IgD-negative memory B cell (primary cell): ENCODE measurements around the gene CCHCR1. TPM values are rescaled to one million over a fixed set of nuclear protein-coding genes. Genes with fewer than 3 reads are reported as not detected.
"Not testable (repeated sequence)": the region's sequence is repeated elsewhere in the genome, so short reads cannot be mapped to it uniquely, and the experiment has no call there.

Experiments used
- H3K27ac Mint-ChIP-seq, 3 donors: one replicate each; pipeline ENCODE4 v1.8.0; 2020 to 2022; ENCODE audit warnings: mild to moderate bottlenecking in 3 of 3, mixed read lengths in 3 of 3, moderate library complexity in 1 of 3
- H3K27me3 Mint-ChIP-seq: one replicate; pipeline ENCODE4 v1.8.0; 2021; ENCODE audit warnings: mixed read lengths
- H3K36me3 Mint-ChIP-seq: one replicate; pipeline ENCODE4 v1.8.0; 2020; ENCODE audit warnings: mild to moderate bottlenecking, mixed read lengths
- H3K4me1 Mint-ChIP-seq, 3 donors: one replicate each; pipeline ENCODE4 v1.8.0; 2020 to 2022; ENCODE audit warnings: mixed read lengths in 3 of 3, mild to moderate bottlenecking in 1 of 3
- H3K4me3 Mint-ChIP-seq, 4 donors: one replicate each; pipeline ENCODE4 v1.8.0; 2020 to 2022; ENCODE audit warnings: mild to moderate bottlenecking in 4 of 4, mixed read lengths in 4 of 4, moderate library complexity in 3 of 4
- H3K9me3 Mint-ChIP-seq, 3 donors: one replicate each; pipeline ENCODE4 v1.8.0; 2020 to 2021; ENCODE audit warnings: mixed read lengths in 3 of 3, mild to moderate bottlenecking in 1 of 3
- polyA plus RNA-seq: library from polyadenylated mRNA; unstranded; fragments of 300-500 nt; fragmentation: Illumina TruSeq; gene quantifications from one replicate; pipeline ENCODE4 v1.2.3, GENCODE V29; 2021

Gene CCHCR1, protein sequence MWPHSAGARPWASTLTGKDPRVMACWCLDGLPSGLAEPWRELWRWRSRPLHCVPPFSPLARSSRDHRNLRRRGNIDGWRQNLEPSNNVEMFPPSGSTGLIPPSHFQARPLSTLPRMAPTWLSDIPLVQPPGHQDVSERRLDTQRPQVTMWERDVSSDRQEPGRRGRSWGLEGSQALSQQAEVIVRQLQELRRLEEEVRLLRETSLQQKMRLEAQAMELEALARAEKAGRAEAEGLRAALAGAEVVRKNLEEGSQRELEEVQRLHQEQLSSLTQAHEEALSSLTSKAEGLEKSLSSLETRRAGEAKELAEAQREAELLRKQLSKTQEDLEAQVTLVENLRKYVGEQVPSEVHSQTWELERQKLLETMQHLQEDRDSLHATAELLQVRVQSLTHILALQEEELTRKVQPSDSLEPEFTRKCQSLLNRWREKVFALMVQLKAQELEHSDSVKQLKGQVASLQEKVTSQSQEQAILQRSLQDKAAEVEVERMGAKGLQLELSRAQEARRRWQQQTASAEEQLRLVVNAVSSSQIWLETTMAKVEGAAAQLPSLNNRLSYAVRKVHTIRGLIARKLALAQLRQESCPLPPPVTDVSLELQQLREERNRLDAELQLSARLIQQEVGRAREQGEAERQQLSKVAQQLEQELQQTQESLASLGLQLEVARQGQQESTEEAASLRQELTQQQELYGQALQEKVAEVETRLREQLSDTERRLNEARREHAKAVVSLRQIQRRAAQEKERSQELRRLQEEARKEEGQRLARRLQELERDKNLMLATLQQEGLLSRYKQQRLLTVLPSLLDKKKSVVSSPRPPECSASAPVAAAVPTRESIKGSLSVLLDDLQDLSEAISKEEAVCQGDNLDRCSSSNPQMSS
- polyA plus RNA-seq: 9.4 TPM

DNA sequence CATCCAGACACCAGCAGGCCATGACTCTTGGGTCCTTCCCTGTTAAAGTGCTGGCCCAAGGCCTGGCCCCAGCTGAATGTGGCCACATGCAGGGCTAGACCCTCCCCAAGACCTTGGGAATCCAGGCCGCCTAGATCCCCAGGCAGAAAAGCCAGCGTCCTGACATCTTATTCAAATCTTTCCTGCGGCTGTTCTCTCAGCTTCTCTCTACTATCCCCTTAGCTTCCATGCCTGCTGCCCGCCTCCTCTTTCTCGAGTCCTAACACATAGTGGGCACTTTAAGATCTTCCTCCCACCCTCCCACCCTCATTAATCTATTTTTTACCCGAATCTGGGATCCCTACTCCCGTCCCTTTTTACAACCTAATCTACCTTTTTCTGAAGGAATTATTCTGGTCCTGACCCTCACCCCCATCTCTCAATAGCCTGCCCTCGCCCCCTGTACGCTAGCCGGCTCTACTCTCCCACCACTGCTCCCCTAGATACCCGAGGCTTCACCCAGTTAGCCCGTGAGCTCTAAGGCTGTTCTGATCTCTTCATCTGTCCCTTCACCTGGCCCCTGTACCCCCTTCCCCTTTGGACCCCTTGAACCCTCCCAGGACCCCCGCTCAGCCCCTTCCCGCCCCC, at the start of gene CCHCR1:
Gene CCHCR1 (minus strand): TSS at position 290 of the 627 bp plus-strand sequence. CDS start 202 bp downstream, at position 88.
- Mint-ChIP-seq H3K27ac (peak within 1 kb of the TSS; percentile 36 to 98 (median 94)), H3K9me3 (no peaks in the 10 kb centered on the region), H3K4me3 (peak within 1 kb of the TSS; percentile 81 to 97 (median 93)), H3K36me3 (peaks cover 2% of the 10 kb centered on the region), H3K27me3 (no peaks in the 10 kb centered on the region), H3K4me1 (peaks cover 9 to 23% (median 11%) of the 10 kb centered on the region in 3 donors)

DNA sequence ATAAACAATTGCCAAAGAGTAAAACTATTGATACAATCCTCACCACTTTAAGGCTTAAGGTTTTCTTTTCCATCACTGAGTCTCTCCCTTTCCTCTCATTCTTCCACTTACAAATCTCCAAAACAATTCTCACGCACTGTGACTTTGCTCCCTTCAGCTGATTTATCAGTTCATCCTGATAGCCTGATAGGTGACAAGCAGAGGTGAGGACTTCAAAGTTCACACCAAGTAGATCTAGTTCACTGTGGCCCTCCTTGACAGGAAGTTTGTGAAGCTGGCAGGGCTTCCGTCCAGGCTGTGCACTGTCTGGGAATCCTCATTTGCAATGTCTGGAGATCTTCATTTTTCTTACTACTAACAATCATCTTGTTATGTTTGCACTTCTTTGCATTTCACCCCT, 48.0 kb upstream of the CCHCR1 start:
- H3K4me1 Mint-ChIP-seq: peaks cover 11 to 38% (median 24%) of the 10 kb centered on the region in 3 donors

DNA sequence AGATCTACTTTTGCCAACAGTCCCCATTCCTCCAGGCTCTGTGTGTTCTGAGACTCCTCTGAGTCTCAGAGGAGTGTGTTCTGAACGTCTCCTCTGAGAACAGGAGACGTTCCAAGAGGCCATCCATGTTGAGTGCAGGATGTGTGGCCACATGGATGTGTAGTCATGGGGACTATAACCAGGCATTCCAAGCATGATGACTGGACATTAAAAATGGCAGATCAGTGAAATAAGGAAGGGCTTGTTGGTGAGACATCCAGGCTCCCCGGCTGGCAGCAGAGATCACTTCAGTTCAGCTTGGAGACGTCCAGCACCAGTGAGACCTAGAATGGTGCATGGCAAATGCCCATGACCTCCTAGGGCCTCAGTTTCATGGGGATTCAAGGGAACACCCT, 47.1 kb upstream of the CCHCR1 start:
- H3K4me1 Mint-ChIP-seq: peaks cover 11 to 38% (median 24%) of the 10 kb centered on the region in 3 donors
- peak overlapping the region; percentile 94 to 100 (median 99) for H3K27ac Mint-ChIP-seq
- H3K9me3 Mint-ChIP-seq: no peaks in the 10 kb centered on the region
- peak overlapping the region in 3 of 4 donors; percentile 92 to 98 (median 98) for H3K4me3 Mint-ChIP-seq
- no peaks in the 10 kb centered on the region for H3K27me3 Mint-ChIP-seq
- H3K36me3 Mint-ChIP-seq: peaks cover 8% of the 10 kb centered on the region

More for the DNA sequence above, 48.0 kb upstream of the CCHCR1 start:
- H3K4me3 Mint-ChIP-seq: peak overlapping the region in 3 of 4 donors; percentile 3 to 78 (median 69)
- H3K27me3 Mint-ChIP-seq: peaks cover 1% of the 10 kb centered on the region
- peaks cover 8% of the 10 kb centered on the region for H3K36me3 Mint-ChIP-seq
- H3K27ac Mint-ChIP-seq: peak overlapping the region in 2 of 3 donors; percentile 18 to 94
- no peaks in the 10 kb centered on the region for H3K9me3 Mint-ChIP-seq

DNA sequence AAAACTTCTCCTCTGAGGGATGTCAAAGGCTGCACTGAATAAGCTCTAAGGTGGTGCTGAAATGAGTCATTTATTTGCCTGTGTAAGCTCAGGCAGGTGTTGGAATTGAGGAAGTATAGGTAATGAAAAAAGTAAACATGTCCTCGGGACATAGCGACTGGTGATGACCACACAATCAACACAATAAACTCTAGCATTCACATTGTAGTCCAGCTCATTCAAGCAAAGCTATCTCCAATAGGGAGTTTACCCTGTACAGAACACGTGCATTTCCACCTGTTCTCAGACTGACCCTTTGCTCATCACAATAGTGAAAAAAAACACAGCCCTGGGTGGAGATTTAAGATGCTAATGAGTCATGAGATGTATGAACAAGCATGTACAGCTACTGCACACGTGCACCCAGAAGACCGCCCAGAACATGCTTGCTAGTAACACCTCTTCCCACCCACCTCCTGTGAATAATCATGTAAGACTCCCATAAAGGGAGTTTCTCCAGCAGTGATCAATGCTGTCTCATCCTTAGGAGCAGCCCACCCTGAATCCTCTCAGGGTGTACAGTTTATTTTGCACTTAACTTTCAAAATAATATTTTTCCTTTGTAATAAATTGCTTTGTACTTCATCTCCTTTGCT, 45.9 kb upstream of the CCHCR1 start:
- H3K9me3 Mint-ChIP-seq: no peaks in the 10 kb centered on the region
- no peaks in the 10 kb centered on the region for H3K27me3 Mint-ChIP-seq
- H3K4me1 Mint-ChIP-seq: peaks cover 11 to 38% (median 31%) of the 10 kb centered on the region in 3 donors
- peak overlapping the region; percentile 94 to 100 (median 99) for H3K27ac Mint-ChIP-seq
- H3K36me3 Mint-ChIP-seq: peaks cover 11% of the 10 kb centered on the region
- H3K4me3 Mint-ChIP-seq: peak overlapping the region; percentile 84 to 98 (median 95)

DNA sequence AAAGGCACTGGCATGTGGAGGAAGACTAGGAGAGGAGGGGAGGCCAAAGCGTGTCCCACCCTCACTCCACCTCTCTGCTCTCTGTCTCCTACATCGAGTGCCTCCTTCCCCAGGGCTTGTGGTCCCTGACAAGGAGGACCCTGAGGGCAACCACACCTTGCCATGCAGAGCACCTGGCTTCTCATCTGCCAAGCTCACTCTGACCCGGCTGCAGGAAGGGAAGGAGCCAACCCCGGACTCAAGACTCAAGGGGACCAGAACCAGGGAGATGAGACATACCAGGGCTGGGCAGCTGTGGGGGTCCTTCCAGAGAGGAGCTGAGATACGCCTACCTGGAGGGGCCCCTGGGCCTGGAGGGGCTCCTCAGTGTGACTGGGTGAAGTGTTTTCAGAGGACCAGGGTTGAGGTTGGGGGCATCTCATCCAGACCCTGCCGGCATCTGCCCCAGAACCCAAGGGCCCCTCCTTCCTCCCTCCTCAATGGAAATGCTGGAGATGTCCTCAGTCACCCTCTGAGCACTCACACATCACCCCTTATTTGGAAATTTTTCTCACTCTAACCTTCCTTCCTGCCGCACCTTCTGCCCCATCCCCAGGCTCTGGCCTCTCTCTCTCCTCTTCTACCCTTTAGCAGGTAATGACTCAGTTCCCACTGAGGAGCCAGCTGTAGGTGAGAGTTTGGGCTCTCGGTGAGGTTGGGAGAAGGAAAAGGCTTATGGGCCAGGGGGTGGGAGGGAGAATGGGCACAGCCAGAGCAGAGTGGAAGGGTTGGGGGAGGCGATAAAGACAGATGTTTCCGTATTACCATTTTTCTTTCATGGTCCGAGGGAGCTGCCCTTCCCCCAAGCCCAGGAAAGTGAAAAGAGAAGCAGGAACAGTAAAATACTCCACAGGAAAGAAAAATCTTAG, 44.9 kb upstream of the CCHCR1 start:
- H3K4me1 Mint-ChIP-seq: peaks cover 16 to 38% (median 31%) of the 10 kb centered on the region in 3 donors
- no peaks in the 10 kb centered on the region for H3K27me3 Mint-ChIP-seq
- peak overlapping the region; percentile 10 to 99 (median 94) for H3K27ac Mint-ChIP-seq
- no peaks in the 10 kb centered on the region for H3K9me3 Mint-ChIP-seq
- H3K36me3 Mint-ChIP-seq: peaks cover 7% of the 10 kb centered on the region
- peak overlapping the region; percentile 84 to 98 (median 90) for H3K4me3 Mint-ChIP-seq

DNA sequence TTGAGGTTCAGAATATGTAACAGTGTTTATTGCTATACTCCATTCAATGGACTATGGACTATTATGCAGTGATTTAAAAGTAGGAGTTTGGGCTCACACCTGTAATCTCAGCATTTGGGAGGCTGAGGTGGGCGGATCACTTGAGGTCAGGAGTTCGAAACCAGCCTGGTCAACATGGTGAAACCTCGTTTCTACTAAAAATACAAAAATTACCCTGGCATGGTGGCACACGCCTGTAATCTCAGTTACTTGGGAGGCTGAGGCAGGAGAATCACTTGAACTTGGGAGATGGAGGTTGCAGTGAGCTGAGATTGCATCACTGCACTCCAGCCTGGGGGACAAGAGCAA, 41.5 kb upstream of the CCHCR1 start:
- peaks cover 21 to 45% (median 37%) of the 10 kb centered on the region in 3 donors for H3K4me1 Mint-ChIP-seq
- H3K27me3 Mint-ChIP-seq, H3K9me3 Mint-ChIP-seq, H3K36me3 Mint-ChIP-seq: not testable (repeated sequence)
- peak overlapping the region; percentile 39 to 100 (median 100) for H3K27ac Mint-ChIP-seq
- H3K4me3 Mint-ChIP-seq: peak overlapping the region; percentile 95 to 100 (median 96)

DNA sequence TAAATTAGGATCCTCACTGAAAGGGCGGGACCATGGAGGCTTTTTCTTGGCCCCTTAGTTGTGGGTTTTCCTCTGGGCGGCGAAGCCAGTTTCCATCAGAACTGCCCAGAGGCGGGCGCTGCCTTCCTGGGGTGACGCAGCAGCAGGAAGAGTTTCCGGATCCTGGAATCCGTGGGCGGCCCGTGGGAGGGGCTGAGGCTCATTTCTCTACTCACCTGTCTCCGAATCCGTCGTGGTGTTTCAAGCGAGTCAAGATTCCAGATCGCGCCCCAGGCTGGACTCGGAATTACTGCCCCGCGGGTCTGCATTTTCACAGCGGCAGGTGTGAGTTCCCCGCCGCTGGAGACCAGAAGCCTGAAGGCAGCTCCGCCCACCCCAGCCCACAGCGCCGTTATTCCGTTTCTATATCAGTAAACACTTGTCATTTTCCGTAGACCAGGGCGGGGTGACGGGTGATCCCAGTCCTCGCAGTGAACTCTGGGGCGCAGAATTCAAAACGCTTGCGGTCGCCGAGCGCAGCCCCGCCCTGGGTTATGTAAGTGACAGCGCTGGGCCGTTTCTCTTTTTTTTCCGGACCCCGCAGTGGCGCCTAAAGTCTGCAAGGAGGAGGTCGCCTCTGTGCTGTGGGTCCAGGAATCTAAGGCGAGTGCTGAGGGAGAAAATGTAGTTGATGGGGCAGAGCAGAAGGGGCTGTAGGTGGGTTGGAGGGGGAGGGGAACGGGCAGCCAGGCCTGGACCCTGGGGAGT, 40.1 kb upstream of the CCHCR1 start:
- Mint-ChIP-seq H3K9me3 (peaks cover 0 to 1% (median 0%) of the 10 kb centered on the region in 3 donors), H3K27me3 (no peaks in the 10 kb centered on the region), H3K27ac (peak overlapping the region; percentile 100), H3K4me3 (peak overlapping the region; percentile 95 to 100 (median 96)), H3K4me1 (peaks cover 10 to 32% (median 32%) of the 10 kb centered on the region in 3 donors), H3K36me3 (peaks cover 9% of the 10 kb centered on the region)

DNA sequence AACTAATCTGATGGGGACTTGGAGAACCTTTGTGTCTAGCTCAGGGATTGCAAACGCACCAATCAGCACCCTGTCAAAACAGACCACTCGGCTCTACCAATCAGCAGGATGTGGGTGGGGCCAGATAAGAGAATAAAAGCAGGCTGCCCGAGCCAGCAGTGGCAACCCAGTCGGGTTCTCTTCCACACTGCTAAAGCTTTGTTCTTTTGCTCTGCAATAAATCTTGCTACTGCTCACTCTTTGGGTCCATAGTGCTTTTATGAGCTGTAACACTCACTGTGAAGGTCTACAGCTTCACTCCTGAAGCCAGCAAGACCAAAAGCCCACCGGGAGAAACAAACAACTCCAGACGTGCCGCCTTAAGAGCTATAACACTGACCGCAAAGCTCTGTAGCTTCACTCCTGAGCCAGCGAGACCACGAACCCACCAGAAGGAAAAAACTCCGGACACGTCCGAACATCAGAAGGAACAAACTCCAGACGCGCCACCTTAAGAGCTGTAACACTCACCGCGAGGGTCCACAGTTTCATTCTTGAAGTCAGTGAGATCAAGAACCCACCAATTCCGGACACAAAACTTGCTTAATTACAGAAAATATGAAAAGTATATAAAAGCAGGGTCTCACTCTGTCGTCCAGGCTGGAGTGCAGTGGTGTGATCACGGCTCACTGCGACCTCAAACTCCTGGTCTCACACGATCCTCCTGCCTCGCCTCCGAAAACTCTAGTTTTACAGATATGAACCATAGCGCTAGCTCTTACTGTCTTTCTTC, 38.8 kb upstream of the CCHCR1 start:
- not testable (repeated sequence) for H3K9me3 Mint-ChIP-seq, H3K36me3 Mint-ChIP-seq, H3K27me3 Mint-ChIP-seq
- Mint-ChIP-seq H3K4me3 (peak overlapping the region; percentile 95 to 100 (median 96)), H3K4me1 (peaks cover 15 to 26% (median 22%) of the 10 kb centered on the region in 3 donors), H3K27ac (peak overlapping the region; percentile 100)

DNA sequence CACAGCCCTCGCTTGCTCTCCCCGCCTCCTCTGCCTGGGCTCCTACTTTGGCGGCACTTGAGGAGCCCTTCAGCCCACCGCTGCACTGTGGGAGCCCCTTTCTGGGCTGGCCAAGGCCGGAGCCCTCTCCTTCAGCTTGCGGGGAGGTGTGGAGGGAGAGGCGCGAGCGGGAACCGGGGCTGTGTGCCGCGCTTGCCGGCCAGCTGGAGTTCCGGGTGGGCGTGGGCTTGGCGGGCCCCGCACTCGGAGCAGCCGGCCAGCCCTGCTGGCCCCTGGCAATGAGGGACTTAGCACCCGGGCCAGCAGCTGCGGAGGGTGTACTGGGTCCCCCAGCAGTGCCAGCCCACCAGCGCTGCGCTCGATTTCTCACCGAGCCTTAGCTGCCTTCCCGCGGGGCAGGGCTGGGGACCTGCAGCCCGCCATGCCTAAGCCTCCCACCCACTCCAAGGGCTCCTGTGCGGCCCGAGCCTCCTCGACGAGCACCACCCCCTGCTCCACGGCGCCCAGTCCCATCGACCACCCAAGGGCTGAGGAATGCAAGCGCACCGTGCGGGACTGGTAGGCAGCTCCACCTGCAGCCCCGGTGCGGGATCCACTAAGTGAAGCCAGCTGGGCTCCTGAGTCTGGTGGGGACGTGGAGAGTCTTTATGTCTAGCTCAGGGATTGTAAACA, 37.8 kb upstream of the CCHCR1 start:
- H3K36me3 Mint-ChIP-seq, H3K27me3 Mint-ChIP-seq, H3K9me3 Mint-ChIP-seq: not testable (repeated sequence)
- peaks cover 19 to 21% (median 20%) of the 10 kb centered on the region in 3 donors for H3K4me1 Mint-ChIP-seq
- peak overlapping the region in 1 of 3 donors; percentile 100 for H3K27ac Mint-ChIP-seq
- H3K4me3 Mint-ChIP-seq: peak overlapping the region in 3 of 4 donors; percentile 49 to 96 (median 95)

DNA sequence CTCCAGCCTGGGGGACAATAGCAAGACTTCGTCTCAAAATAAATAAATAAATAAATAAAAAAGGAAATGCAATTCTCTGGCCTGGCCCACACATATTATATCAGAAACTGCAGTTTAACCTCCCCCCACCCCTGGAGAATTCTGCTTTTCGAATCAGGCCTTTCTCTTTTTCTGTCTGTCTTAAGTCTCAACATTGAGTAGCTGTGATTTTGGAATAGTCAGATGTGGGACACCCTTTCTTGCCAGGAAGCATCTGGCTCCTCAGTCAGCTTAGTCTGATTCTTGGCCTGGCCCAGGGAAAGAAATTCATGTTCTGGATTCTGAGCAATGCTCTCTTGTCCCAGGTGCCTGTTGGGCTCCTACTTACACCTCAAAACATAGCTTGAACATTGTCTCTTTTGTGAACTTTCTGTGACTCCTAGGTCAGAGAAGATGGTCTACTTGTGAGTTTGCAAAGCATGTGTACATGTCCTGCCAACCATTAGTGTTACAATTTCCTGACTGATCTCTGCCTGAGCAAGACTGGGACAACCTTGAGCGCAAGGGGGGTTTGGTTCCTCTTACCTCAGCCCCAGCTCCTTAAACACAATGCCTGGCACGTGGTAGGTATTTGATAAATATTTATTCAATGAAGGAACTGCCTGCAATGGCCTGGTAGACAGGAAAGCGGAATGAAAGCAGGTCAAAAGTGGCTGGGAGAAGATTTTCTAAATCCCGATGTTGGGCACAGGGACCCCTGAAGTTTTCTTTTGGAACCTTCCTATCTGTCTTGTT, 36.6 kb upstream of the CCHCR1 start:
- Mint-ChIP-seq H3K4me3 (peak overlapping the region in 2 of 4 donors; percentile 25 to 44), H3K9me3 (peaks cover 0 to 1% (median 0%) of the 10 kb centered on the region in 3 donors), H3K36me3 (peaks cover 4% of the 10 kb centered on the region), H3K27ac (peak overlapping the region; percentile 6 to 82 (median 73)), H3K4me1 (peaks cover 16 to 21% (median 20%) of the 10 kb centered on the region in 3 donors), H3K27me3 (no peaks in the 10 kb centered on the region)

DNA sequence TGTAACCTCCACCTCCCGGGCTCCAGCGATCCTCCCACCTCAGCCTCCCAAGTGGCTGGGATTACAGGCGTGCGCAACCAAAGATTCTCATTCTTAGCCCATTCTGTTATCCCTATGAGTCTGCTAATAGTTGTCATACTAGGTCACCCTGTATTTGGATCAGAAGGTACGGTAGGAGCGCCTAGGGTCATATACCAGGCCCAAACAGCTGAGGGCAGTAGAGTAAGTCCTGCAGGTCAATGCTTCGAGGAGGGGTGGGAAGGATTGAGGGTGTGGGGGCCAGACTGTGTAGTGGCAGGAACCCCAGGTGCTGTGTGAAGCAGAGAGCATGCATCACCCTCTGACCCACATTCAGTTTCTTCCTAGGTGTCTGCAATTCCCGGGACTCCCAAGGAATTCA, 35.6 kb upstream of the CCHCR1 start:
- Mint-ChIP-seq H3K27me3 (no peaks in the 10 kb centered on the region), H3K36me3 (peaks cover 3% of the 10 kb centered on the region), H3K4me1 (peaks cover 13 to 21% (median 20%) of the 10 kb centered on the region in 3 donors), H3K4me3 (no peak overlapping the region), H3K27ac (no peak overlapping the region), H3K9me3 (peaks cover 0 to 1% (median 0%) of the 10 kb centered on the region in 3 donors)
